OCI-LY3 (cell line): ENCODE data around the gene CRHBP.

ENCODE experiments used
- H2AFZ ChIP-seq: fragments of 200-600, 300-600 bp; shearing (Covaris generic); 2 replicates; pipeline ENCODE4 v1.6.0; 2014; ENCODE audit warnings: antibody characterized with exemption, low read depth, low read length
- H3K27ac ChIP-seq: fragments of 200-600, 300-600 bp; sonication (generic); 2 replicates; pipeline ENCODE4 v1.5.1; 2014; ENCODE audit warnings: mild to moderate bottlenecking, low read length, moderate library complexity, mixed read lengths
- H3K27me3 ChIP-seq: fragments of 200-600, 300-600 bp; sonication (generic); 2 replicates; pipeline ENCODE4 v1.6.1; 2014; ENCODE audit warnings: low read depth, low read length, mixed read lengths
- H3K36me3 ChIP-seq: fragments of 200-600, 300-600 bp; sonication (generic); replicated peaks from 2 replicates; pipeline ENCODE3; 2014; ENCODE audit warnings: low read depth, low read length, mixed read lengths
- H3K4me1 ChIP-seq: fragments of 300-600, 200-600 bp; sonication (generic); 2 replicates; pipeline ENCODE4 v1.6.1; 2014; ENCODE audit warnings: low read length, mixed read lengths
- H3K4me2 ChIP-seq: fragments of 200-600, 300-600 bp; sonication (generic); 2 replicates; pipeline ENCODE4 v1.6.1; 2014; ENCODE audit warnings: low read length, mixed read lengths
- H3K4me3 ChIP-seq: fragments of 300-600, 200-600 bp; sonication (generic); 2 replicates; pipeline ENCODE4 v1.5.1; 2014; ENCODE audit warnings: antibody characterized with exemption, mild to moderate bottlenecking, low read length, moderate library complexity
- H3K79me2 ChIP-seq: fragments of 300-600, 200-600 bp; shearing (Covaris generic); 2 replicates; pipeline ENCODE4 v1.6.1; 2014; ENCODE audit warnings: mild to moderate bottlenecking, low read length, mixed read lengths
- H3K9ac ChIP-seq: fragments of 300-600, 200-600 bp; shearing (Covaris generic); 2 replicates; pipeline ENCODE4 v1.6.0; 2014; ENCODE audit warnings: mild to moderate bottlenecking, low read length, moderate library complexity
- H3K9me3 ChIP-seq: fragments of 200-600, 300-600 bp; shearing (Covaris generic); 2 replicates; pipeline ENCODE4 v1.6.1; 2014; ENCODE audit warnings: low read length, mixed read lengths; ENCODE audit not compliant: insufficient read depth
- H4K20me1 ChIP-seq: fragments of 200-600, 300-600 bp; sonication (generic); 2 replicates; pipeline ENCODE4 v1.6.1; 2016; ENCODE audit warnings: low read length, mixed read lengths; ENCODE audit not compliant: insufficient read depth
- CTCF ChIP-seq: fragments of 200-600, 300-600 bp; sonication (generic); IDR thresholded peaks from 2 replicates; pipeline ENCODE4 v1.5.1; 2014; ENCODE audit warnings: antibody characterized with exemption, low read length, low read depth
- EZH2phosphoT487 ChIP-seq: fragments of 200-600 bp; shearing (Covaris generic); IDR thresholded peaks from 2 replicates; pipeline ENCODE4 v1.6.1; 2018; ENCODE audit warnings: antibody characterized with exemption, mixed run types, low read depth

Gene CRHBP

GRCh38 chr5:76974785-76975184 is 21.9 kb downstream of the CRHBP start:
- Histone ChIP-seq H3K9ac (no peak overlapping the region), H3K27ac (no peak overlapping the region), H3K4me1 (peaks cover 7% of the 10 kb centered on the region), H3K9me3 (no peaks in the 10 kb centered on the region), H3K79me2 (no peaks in the 10 kb centered on the region), H3K27me3 (no peaks in the 10 kb centered on the region), H2AFZ (no peak overlapping the region), H3K36me3 (no peaks in the 10 kb centered on the region), H3K4me3 (no peak overlapping the region), H3K4me2 (peak overlapping the region; percentile 15; the same call in 1 of the 2 replicates), H4K20me1 (no peaks in the 10 kb centered on the region)
- TF ChIP-seq CTCF (no peak), EZH2phosphoT487 (no peak)

GRCh38 chr5:76978869-76979268 is 26.0 kb downstream of the CRHBP start:
- no peak overlapping the region for H3K9ac ChIP-seq
- no peaks in the 10 kb centered on the region for H3K9me3 ChIP-seq
- no peak overlapping the region for H3K4me3 ChIP-seq
- H2AFZ ChIP-seq, result no peak overlapping the region
- no peaks in the 10 kb centered on the region for H3K36me3 ChIP-seq
- H3K27me3 ChIP-seq, result no peaks in the 10 kb centered on the region
- H3K4me2 ChIP-seq, result no peak overlapping the region
- no peaks in the 10 kb centered on the region for H4K20me1 ChIP-seq
- TF ChIP-seq CTCF (no peak), EZH2phosphoT487 (no peak)
- no peaks in the 10 kb centered on the region for H3K79me2 ChIP-seq
- H3K27ac ChIP-seq, result no peak overlapping the region
- peaks cover 7% of the 10 kb centered on the region for H3K4me1 ChIP-seq

GRCh38 chr5:76980518-76981144 is 27.8 kb downstream of the CRHBP start:
- Histone ChIP-seq H3K9ac (no peak overlapping the region), H3K36me3 (no peaks in the 10 kb centered on the region), H3K4me1 (no peaks in the 10 kb centered on the region), H3K27me3 (no peaks in the 10 kb centered on the region), H4K20me1 (no peaks in the 10 kb centered on the region), H3K4me3 (no peak overlapping the region), H3K4me2 (no peak overlapping the region), H3K79me2 (no peaks in the 10 kb centered on the region), H2AFZ (no peak overlapping the region), H3K27ac (no peak overlapping the region), H3K9me3 (no peaks in the 10 kb centered on the region)
- no peak for TF ChIP-seq EZH2phosphoT487
- TF ChIP-seq CTCF, result no peak

- H3K4me1 ChIP-seq, result peaks cover 4% of the 10 kb centered on the region; the same call in 1 of the 2 replicates
- H3K79me2 ChIP-seq, result no peaks in the 10 kb centered on the region
- H3K4me2 ChIP-seq, result no peak overlapping the region
- no peak overlapping the region for H3K27ac ChIP-seq
- no peaks in the 10 kb centered on the region for H3K36me3 ChIP-seq
- no peaks in the 10 kb centered on the region for H4K20me1 ChIP-seq
- TF ChIP-seq EZH2phosphoT487, result no peak
- no peak for TF ChIP-seq CTCF
- no peaks in the 10 kb centered on the region for H3K27me3 ChIP-seq
- no peak overlapping the region for H3K9ac ChIP-seq
- no peak overlapping the region for H3K4me3 ChIP-seq
- H3K9me3 ChIP-seq, result no peaks in the 10 kb centered on the region
- no peak overlapping the region for H2AFZ ChIP-seq
Observed at GRCh38 chr5:76982450-76982849, 29.6 kb downstream of the CRHBP start.
